ENCODE data around the gene SLC22A1.

DNA sequence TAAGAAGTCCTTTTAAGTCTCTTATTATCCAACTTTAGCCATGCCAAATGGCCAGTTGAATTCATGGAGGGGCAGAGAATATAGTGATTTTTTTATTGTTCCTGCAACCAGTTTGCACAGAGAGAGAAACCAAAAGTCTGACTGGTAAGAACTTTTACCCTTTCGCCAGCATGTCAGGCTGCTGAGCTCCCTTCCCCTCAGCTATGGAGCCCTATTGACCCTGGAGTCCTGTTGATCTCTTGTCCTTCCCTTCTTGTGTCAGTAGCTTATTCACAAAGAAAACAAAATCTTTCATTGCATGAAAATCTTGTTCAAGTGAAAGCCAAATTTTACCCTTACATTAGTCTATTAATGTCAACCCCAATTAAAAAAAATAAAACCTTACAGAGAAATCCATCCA is 1.5 kb upstream of the SLC22A1 start:
- TF ChIP-seq ELF4 (CRISPR knock-in tag; IDR thresholded peaks at IDR 0.05; ENCODE audit: low read depth) (no peak), IRF2 (CRISPR knock-in tag; IDR thresholded peaks at IDR 0.05; ENCODE audit: borderline replicate concordance, low read depth) (no peak)
- TF ChIP-seq, protein P1, sequence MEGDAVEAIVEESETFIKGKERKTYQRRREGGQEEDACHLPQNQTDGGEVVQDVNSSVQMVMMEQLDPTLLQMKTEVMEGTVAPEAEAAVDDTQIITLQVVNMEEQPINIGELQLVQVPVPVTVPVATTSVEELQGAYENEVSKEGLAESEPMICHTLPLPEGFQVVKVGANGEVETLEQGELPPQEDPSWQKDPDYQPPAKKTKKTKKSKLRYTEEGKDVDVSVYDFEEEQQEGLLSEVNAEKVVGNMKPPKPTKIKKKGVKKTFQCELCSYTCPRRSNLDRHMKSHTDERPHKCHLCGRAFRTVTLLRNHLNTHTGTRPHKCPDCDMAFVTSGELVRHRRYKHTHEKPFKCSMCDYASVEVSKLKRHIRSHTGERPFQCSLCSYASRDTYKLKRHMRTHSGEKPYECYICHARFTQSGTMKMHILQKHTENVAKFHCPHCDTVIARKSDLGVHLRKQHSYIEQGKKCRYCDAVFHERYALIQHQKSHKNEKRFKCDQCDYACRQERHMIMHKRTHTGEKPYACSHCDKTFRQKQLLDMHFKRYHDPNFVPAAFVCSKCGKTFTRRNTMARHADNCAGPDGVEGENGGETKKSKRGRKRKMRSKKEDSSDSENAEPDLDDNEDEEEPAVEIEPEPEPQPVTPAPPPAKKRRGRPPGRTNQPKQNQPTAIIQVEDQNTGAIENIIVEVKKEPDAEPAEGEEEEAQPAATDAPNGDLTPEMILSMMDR (IDR thresholded peaks at IDR 0.05): no peak
- TF ChIP-seq, protein P2, sequence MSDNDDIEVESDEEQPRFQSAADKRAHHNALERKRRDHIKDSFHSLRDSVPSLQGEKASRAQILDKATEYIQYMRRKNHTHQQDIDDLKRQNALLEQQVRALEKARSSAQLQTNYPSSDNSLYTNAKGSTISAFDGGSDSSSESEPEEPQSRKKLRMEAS (CRISPR knock-in tag; IDR thresholded peaks at IDR 0.05): no peak
- TF ChIP-seq, protein P3, sequence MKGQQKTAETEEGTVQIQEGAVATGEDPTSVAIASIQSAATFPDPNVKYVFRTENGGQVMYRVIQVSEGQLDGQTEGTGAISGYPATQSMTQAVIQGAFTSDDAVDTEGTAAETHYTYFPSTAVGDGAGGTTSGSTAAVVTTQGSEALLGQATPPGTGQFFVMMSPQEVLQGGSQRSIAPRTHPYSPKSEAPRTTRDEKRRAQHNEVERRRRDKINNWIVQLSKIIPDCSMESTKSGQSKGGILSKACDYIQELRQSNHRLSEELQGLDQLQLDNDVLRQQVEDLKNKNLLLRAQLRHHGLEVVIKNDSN (CRISPR knock-in tag; IDR thresholded peaks at IDR 0.05): no peak
